ENCODE data around the gene MED13L.

- TF ChIP-seq, protein P1, sequence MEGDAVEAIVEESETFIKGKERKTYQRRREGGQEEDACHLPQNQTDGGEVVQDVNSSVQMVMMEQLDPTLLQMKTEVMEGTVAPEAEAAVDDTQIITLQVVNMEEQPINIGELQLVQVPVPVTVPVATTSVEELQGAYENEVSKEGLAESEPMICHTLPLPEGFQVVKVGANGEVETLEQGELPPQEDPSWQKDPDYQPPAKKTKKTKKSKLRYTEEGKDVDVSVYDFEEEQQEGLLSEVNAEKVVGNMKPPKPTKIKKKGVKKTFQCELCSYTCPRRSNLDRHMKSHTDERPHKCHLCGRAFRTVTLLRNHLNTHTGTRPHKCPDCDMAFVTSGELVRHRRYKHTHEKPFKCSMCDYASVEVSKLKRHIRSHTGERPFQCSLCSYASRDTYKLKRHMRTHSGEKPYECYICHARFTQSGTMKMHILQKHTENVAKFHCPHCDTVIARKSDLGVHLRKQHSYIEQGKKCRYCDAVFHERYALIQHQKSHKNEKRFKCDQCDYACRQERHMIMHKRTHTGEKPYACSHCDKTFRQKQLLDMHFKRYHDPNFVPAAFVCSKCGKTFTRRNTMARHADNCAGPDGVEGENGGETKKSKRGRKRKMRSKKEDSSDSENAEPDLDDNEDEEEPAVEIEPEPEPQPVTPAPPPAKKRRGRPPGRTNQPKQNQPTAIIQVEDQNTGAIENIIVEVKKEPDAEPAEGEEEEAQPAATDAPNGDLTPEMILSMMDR (conservative IDR thresholded peaks at IDR 0.05 in 1 of 2, IDR thresholded peaks at IDR 0.05 in 1 of 2; ENCODE audit: extremely low read depth in 1 of 2, insufficient read depth in 1 of 2, low read depth in 1 of 2, low read length in 2 of 2): no peak
- TF ChIP-seq EZH2 (IDR thresholded peaks at IDR 0.05; ENCODE audit: borderline replicate concordance, low read length): no peak
Measured at GRCh38 chr12:116101991-116102390, 175.5 kb downstream of the MED13L start.
